GM18907 (cell line): ENCODE measurements around the gene OSGEP.
A peak's percentile ranks its signal among the peaks of the same experiment; 100 is the strongest.
"Not testable (repeated sequence)": the region's sequence is repeated elsewhere in the genome, so short reads cannot be mapped to it uniquely, and the experiment has no call there.

Experiments
- ATAC-seq: cut with Tn5 transposase; IDR thresholded peaks from one replicate; pipeline ENCODE4 v1.9.1; 2021; ENCODE audit warnings: mild to moderate bottlenecking, moderate library complexity; ENCODE audit not compliant: unreplicated experiment

Gene OSGEP

GRCh38 chr14:20469890-20470602, 15.4 kb upstream of the OSGEP start:
- peak; percentile 35 for ATAC-seq

- ATAC-seq = peak; percentile 98
Observed at GRCh38 chr14:20469242-20469889, 14.8 kb upstream of the OSGEP start, which contains the start of gene PNP. Gene PNP, plus strand, starts transcription at chr14:20469406. Its CDS starts 119 bp downstream, at chr14:20469525.

- peak; percentile 8 for ATAC-seq
Observed at GRCh38 chr14:20468764-20469241, 14.2 kb upstream of the OSGEP start.

- ATAC-seq = peak; percentile 95
Observed at GRCh38 chr14:20461225-20462141, 6.9 kb upstream of the OSGEP start, which contains the start of gene PIP4P1. Gene PIP4P1, minus strand, starts transcription at chr14:20461434. Its CDS starts 109 bp downstream, at chr14:20461325.

GRCh38 chr14:20460458-20461224, 6.0 kb upstream of the OSGEP start:
- peak; percentile 20 for ATAC-seq

GRCh38 chr14:20458031-20458789, 3.6 kb upstream of the OSGEP start:
- ATAC-seq = no peak

GRCh38 chr14:20456971-20457370, 2.4 kb upstream of the OSGEP start:
- ATAC-seq = no peak

GRCh38 chr14:20455355-20456300, 1.0 kb upstream of the OSGEP start:
- ATAC-seq = peak; percentile 60

GRCh38 chr14:20452831-20453230, 1.8 kb downstream of the OSGEP start:
- ATAC-seq = not testable (repeated sequence)

- no peak for ATAC-seq
Observed at GRCh38 chr14:20446889-20447288, 7.7 kb downstream of the OSGEP start.

- not testable (repeated sequence) for ATAC-seq
Observed at GRCh38 chr14:20443650-20444049, 11.0 kb downstream of the OSGEP start.

GRCh38 chr14:20441461-20441860, 13.2 kb downstream of the OSGEP start:
- ATAC-seq = no peak

GRCh38 chr14:20440882-20441281, 13.7 kb downstream of the OSGEP start:
- no peak for ATAC-seq

- no peak for ATAC-seq
Observed at GRCh38 chr14:20440465-20440864, 14.1 kb downstream of the OSGEP start.

GRCh38 chr14:20438664-20439063, 15.9 kb downstream of the OSGEP start:
- peak; percentile 62 for ATAC-seq

- no peak for ATAC-seq
Observed at GRCh38 chr14:20436363-20436755, 18.3 kb downstream of the OSGEP start.

- ATAC-seq = no peak
Observed at GRCh38 chr14:20435582-20436362, 18.8 kb downstream of the OSGEP start, which contains the start of gene KLHL33. Gene KLHL33, minus strand, starts transcription at chr14:20436166. Its CDS starts 355 bp downstream, at chr14:20435811.
